ENCODE results near the gene C20orf173. TPM values are rescaled to one million over a fixed set of nuclear protein-coding genes. Genes with fewer than 3 reads are reported as not detected.

Gene C20orf173
- total RNA-seq, 1 donor from 2014 or later = not detected

- no peaks in the 10 kb centered on the region for H3K27me3 ChIP-seq (ENCODE audit: low read depth)
- no peak overlapping the region for H3K4me3 ChIP-seq
- no peaks in the 10 kb centered on the region for H3K4me1 ChIP-seq
- DNase-seq (no peak), ATAC-seq (no peak)
- H3K27ac ChIP-seq = no peak overlapping the region
- no peak for TF ChIP-seq CTCF (IDR thresholded peaks at IDR 0.05)
- H3K9me3 ChIP-seq = no peaks in the 10 kb centered on the region
- intact Hi-C loops (cut with DNase I) = no loop called here
- peaks cover 98% of the 10 kb centered on the region for H3K36me3 ChIP-seq
These were observed 30.2 kb downstream of the C20orf173 start for GRCh38 chr20:35499271-35499670.

- DNase-seq (no peak), ATAC-seq (peak in 1 of 2 donors; percentile 29)
- no peaks in the 10 kb centered on the region for H3K4me1 ChIP-seq
- no peak for TF ChIP-seq CTCF (IDR thresholded peaks at IDR 0.05)
- no peaks in the 10 kb centered on the region for H3K27me3 ChIP-seq (ENCODE audit: low read depth)
- peaks cover 96% of the 10 kb centered on the region for H3K36me3 ChIP-seq
- no peaks in the 10 kb centered on the region for H3K9me3 ChIP-seq
- no peak overlapping the region for H3K27ac ChIP-seq
- intact Hi-C loops (cut with DNase I) = no loop called here
- no peak overlapping the region for H3K4me3 ChIP-seq
These were observed 31.7 kb downstream of the C20orf173 start for GRCh38 chr20:35497780-35498189.

- Histone ChIP-seq H3K9me3 (no peaks in the 10 kb centered on the region), H3K27me3 (ENCODE audit: low read depth) (no peaks in the 10 kb centered on the region), H3K36me3 (peaks cover 96% of the 10 kb centered on the region), H3K4me1 (no peaks in the 10 kb centered on the region), H3K4me3 (no peak overlapping the region), H3K27ac (no peak overlapping the region)
- intact Hi-C loops (cut with DNase I) = no loop called here
- TF ChIP-seq CTCF (IDR thresholded peaks at IDR 0.05) = no peak
- no peak for ATAC-seq
- no peak for DNase-seq
These were observed 32.1 kb downstream of the C20orf173 start for GRCh38 chr20:35497320-35497719.

- no peak overlapping the region for H3K27ac ChIP-seq
- no peaks in the 10 kb centered on the region for H3K9me3 ChIP-seq
- H3K27me3 ChIP-seq (ENCODE audit: low read depth) = no peaks in the 10 kb centered on the region
- DNase-seq (no peak), ATAC-seq (no peak)
- no peak for TF ChIP-seq CTCF (IDR thresholded peaks at IDR 0.05)
- H3K4me1 ChIP-seq = no peaks in the 10 kb centered on the region
- intact Hi-C loops (cut with DNase I) = no loop called here
- no peak overlapping the region for H3K4me3 ChIP-seq
- peaks cover 97% of the 10 kb centered on the region for H3K36me3 ChIP-seq
These were observed 33.0 kb downstream of the C20orf173 start for GRCh38 chr20:35496481-35496880.

GRCh38 chr20:35492352-35492751 is 37.1 kb downstream of the C20orf173 start:
- H3K36me3 ChIP-seq = peaks cover 82% of the 10 kb centered on the region
- no peak overlapping the region for H3K4me3 ChIP-seq
- intact Hi-C loops (cut with DNase I) = no loop called here
- no peaks in the 10 kb centered on the region for H3K27me3 ChIP-seq (ENCODE audit: low read depth)
- no peaks in the 10 kb centered on the region for H3K9me3 ChIP-seq
- peaks cover 8% of the 10 kb centered on the region for H3K4me1 ChIP-seq
- no peak overlapping the region for H3K27ac ChIP-seq
- DNase-seq (no peak), ATAC-seq (no peak)
- no peak for TF ChIP-seq CTCF (IDR thresholded peaks at IDR 0.05)

- H3K4me3 ChIP-seq = peak overlapping the region; percentile 53
- intact Hi-C loops (cut with DNase I) = no loop called here
- no peaks in the 10 kb centered on the region for H3K9me3 ChIP-seq
- ATAC-seq = no peak
- H3K36me3 ChIP-seq = peaks cover 82% of the 10 kb centered on the region
- no peak overlapping the region for H3K27ac ChIP-seq
- no peak for DNase-seq
- H3K4me1 ChIP-seq = peaks cover 8% of the 10 kb centered on the region
- no peak for TF ChIP-seq CTCF (IDR thresholded peaks at IDR 0.05)
- no peaks in the 10 kb centered on the region for H3K27me3 ChIP-seq (ENCODE audit: low read depth)
These were observed 37.6 kb downstream of the C20orf173 start for GRCh38 chr20:35491823-35492222.

All from lower lobe of right lung (tissue), 2 donors.